ENCODE measurements around the gene GCG.

- no peak for TF ChIP-seq POLR2A (IDR thresholded peaks at IDR 0.05)
- TF ChIP-seq, protein P1, sequence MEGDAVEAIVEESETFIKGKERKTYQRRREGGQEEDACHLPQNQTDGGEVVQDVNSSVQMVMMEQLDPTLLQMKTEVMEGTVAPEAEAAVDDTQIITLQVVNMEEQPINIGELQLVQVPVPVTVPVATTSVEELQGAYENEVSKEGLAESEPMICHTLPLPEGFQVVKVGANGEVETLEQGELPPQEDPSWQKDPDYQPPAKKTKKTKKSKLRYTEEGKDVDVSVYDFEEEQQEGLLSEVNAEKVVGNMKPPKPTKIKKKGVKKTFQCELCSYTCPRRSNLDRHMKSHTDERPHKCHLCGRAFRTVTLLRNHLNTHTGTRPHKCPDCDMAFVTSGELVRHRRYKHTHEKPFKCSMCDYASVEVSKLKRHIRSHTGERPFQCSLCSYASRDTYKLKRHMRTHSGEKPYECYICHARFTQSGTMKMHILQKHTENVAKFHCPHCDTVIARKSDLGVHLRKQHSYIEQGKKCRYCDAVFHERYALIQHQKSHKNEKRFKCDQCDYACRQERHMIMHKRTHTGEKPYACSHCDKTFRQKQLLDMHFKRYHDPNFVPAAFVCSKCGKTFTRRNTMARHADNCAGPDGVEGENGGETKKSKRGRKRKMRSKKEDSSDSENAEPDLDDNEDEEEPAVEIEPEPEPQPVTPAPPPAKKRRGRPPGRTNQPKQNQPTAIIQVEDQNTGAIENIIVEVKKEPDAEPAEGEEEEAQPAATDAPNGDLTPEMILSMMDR (IDR thresholded peaks at IDR 0.05) = no peak
Observed at GRCh38 chr2:162138310-162138709, 13.7 kb downstream of the GCG start.

Measured in sigmoid colon (tissue), 3 donors.